GM23338 (cell line): Measurements from ENCODE around the gene TSPAN32. TPM values are rescaled to one million over a fixed set of nuclear protein-coding genes. Genes with fewer than 3 reads are reported as not detected.

Source experiments
- ATAC-seq: fragments of 200-7000 bp; cut with Tn5 transposase; 3 replicates; pipeline ENCODE4 v1.9.1; 2020
- DNase-seq: peaks from one replicate; pipeline ENCODE4 v3.0.0-alpha.2; 2015; ENCODE audit warnings: low spot score
- H2AFZ ChIP-seq: fragments of 200-600 bp; sonication (generic); 2 replicates; pipeline ENCODE4 v1.8.0; 2016; ENCODE audit warnings: antibody characterized with exemption, mild to moderate bottlenecking, moderate library complexity
- H3F3A ChIP-seq: fragments of 200-600 bp; sonication (generic); replicated peaks from 2 replicates; pipeline ENCODE4 v1.8.0; 2017; ENCODE audit warnings: antibody characterized with exemption, mixed run types, low read depth
- H3K27ac ChIP-seq: fragments of 200-600 bp; sonication (generic); 2 replicates; pipeline ENCODE4 v1.6.1; 2016; ENCODE audit warnings: low read depth
- H3K27me3 ChIP-seq: fragments of 200-600 bp; sonication (generic); 2 replicates; pipeline ENCODE4 v1.8.0; 2016; ENCODE audit warnings: mild to moderate bottlenecking, mixed run types, moderate library complexity; ENCODE audit not compliant: insufficient read depth
- H3K36me3 ChIP-seq: fragments of 200-600 bp; sonication (generic); 2 replicates; pipeline ENCODE4 v1.8.0; 2016; ENCODE audit warnings: mild to moderate bottlenecking; ENCODE audit not compliant: insufficient read depth
- H3K4me1 ChIP-seq: fragments of 200-600 bp; sonication (generic); 2 replicates; pipeline ENCODE4 v1.8.0; 2016; ENCODE audit warnings: mild to moderate bottlenecking, moderate library complexity; ENCODE audit not compliant: insufficient read depth
- H3K4me2 ChIP-seq: fragments of 200-600 bp; sonication (generic); 2 replicates; pipeline ENCODE4 v1.7.1; 2017; ENCODE audit warnings: mixed run types
- H3K4me3 ChIP-seq: fragments of 200-600 bp; sonication (generic); 2 replicates; pipeline ENCODE4 v1.6.1; 2016; ENCODE audit warnings: mixed run types
- H3K79me2 ChIP-seq: fragments of 200-600 bp; sonication (generic); replicated peaks from 2 replicates; pipeline ENCODE4 v1.8.0; 2017; ENCODE audit warnings: mild to moderate bottlenecking; ENCODE audit not compliant: insufficient read depth
- H3K9me2 ChIP-seq: fragments of 200-600 bp; sonication (generic); 2 replicates; pipeline ENCODE4 v1.8.0; 2017; ENCODE audit not compliant: insufficient read depth
- H4K20me1 ChIP-seq: fragments of 200-600 bp; sonication (generic); replicated peaks from 2 replicates; pipeline ENCODE4 v1.8.0; 2017; ENCODE audit warnings: mild to moderate bottlenecking; ENCODE audit not compliant: insufficient read depth
- H3K27ac Mint-ChIP-seq: 2 replicates; pipeline ENCODE4 v1.8.0; 2020; ENCODE audit warnings: inconsistent platforms, mild to moderate bottlenecking, moderate library complexity, mixed read lengths
- H3K27me3 Mint-ChIP-seq: 3 replicates; pipeline ENCODE4 v1.8.0; 2022; ENCODE audit warnings: low read depth, mild to moderate bottlenecking, moderate library complexity, mixed read lengths, inconsistent platforms; ENCODE audit not compliant: insufficient read depth, poor library complexity
- H3K36me3 Mint-ChIP-seq: 3 replicates; pipeline ENCODE4 v1.8.0; 2021; ENCODE audit warnings: low read depth, mild to moderate bottlenecking, inconsistent platforms, moderate library complexity, mixed read lengths
- H3K4me1 Mint-ChIP-seq: 3 replicates; pipeline ENCODE4 v1.8.0; 2020; ENCODE audit warnings: mild to moderate bottlenecking, inconsistent platforms, mixed read lengths
- H3K4me3 Mint-ChIP-seq: 3 replicates; pipeline ENCODE4 v1.8.0; 2021; ENCODE audit warnings: moderate library complexity, mild to moderate bottlenecking, inconsistent platforms, mixed read lengths
- H3K9me3 Mint-ChIP-seq: 3 replicates; pipeline ENCODE4 v1.8.0; 2020; ENCODE audit warnings: moderate library complexity, mild to moderate bottlenecking, inconsistent platforms, mixed read lengths
- CREB1 ChIP-seq: fragments of 250-450 bp; sonication (Bioruptor Pico); IDR thresholded peaks from 2 replicates; pipeline ENCODE4 v1.5.0; 2020; ENCODE audit warnings: low read depth, mild to moderate bottlenecking, moderate library complexity
- EZH2 ChIP-seq: fragments of 200-600 bp; sonication (generic); IDR thresholded peaks from one replicate; pipeline ENCODE4 v1.8.0; 2017; ENCODE audit warnings: antibody characterized with exemption, mild to moderate bottlenecking, low read depth; ENCODE audit not compliant: unreplicated experiment
- NANOG ChIP-seq: IDR thresholded peaks from 2 replicates; pipeline ENCODE4 v1.6.1; 2016; ENCODE audit warnings: antibody characterized with exemption, borderline replicate concordance
- POLR2AphosphoS5 ChIP-seq: IDR thresholded peaks from 2 replicates; pipeline ENCODE4 v1.6.1; 2016; ENCODE audit warnings: antibody characterized with exemption, low read depth
- REST ChIP-seq: IDR thresholded peaks from one replicate; pipeline ENCODE4 v1.6.1; 2018; ENCODE audit warnings: antibody characterized with exemption; ENCODE audit not compliant: unreplicated experiment
- ZNF462 ChIP-seq: fragments of 250-450 bp; sonication (Bioruptor Pico); IDR thresholded peaks from 2 replicates; pipeline ENCODE4 v1.5.0; 2020; ENCODE audit warnings: mild to moderate bottlenecking, moderate library complexity
- polyA plus RNA-seq: library from polyadenylated mRNA; unstranded; fragments of >200 nt; fragmentation: Nextera tagmentation; extraction: Ambion mirVana; gene quantifications from 2 replicates; pipeline ENCODE4 v1.2.1, GENCODE V29; 2016
- total RNA-seq: library from RNA; depleted of rRNA; stranded (reverse); fragments of >200 nt; shearing (Covaris generic); gene quantifications from 2 replicates; pipeline ENCODE4 v1.2.3, GENCODE V29; 2014
- TF ChIP-seq, protein P1 (sequence below), 2 experiments: fragments of 200-600 bp in 1 of 2; sonication (generic) in 1 of 2; conservative IDR thresholded peaks; 2 replicates each; pipeline versions ENCODE4 v1.5.1 to v1.6.1; 2016 to 2017; ENCODE audit warnings: antibody characterized with exemption in 2 of 2, low read depth in 2 of 2, mild to moderate bottlenecking in 2 of 2, moderate library complexity in 1 of 2

Gene TSPAN32
- total and polyA plus RNA-seq, 2 experiments from 2014 or later, result not detected

DNA sequence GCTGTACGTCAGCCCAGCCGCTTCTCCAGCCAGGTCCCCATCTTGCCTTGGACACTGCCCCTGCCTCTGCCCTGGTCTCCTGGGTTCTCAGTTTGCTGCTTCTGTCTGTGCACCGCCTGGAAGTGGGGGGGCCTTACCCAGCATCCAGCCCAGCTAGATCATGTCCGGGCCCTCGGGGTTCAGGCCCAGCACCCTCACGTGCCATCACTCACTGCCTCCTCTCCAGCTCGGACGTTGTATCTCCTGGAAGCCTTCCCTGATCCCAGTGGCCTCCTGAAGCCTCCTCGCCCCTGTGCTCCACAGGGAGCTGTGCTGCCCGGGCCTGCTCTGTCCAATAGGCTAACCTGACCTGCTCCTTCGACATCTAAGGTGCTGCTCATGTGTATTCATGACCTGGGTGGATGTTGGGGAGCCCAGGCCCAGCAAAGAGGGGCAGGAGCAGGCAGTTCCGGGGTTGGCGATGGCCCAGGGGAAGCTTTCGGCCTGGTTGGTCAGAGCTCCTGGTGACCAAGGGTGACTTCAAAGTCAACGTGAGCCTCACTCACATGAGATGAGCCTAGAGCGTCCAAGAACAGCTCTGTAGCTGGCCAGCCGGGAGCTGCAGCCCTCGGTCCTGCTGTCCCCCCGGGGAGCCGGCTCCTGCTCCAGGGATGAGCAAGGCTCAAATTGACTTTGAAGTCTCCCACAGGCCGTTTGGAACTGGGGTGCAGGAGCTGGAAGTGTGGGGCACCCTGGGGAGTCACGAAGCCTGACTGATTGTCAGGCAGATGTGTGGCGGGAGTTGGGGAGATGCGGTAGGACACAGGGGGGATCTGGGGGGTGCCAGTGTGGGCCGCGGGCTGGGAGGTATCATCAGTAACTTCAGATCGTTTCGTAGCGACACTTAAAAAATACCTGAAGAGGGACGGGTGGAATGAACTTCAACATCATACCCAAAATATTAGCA lies 26.2 kb upstream of the TSPAN32 start:
- no peak overlapping the region for H3K4me2 ChIP-seq
- peaks cover 7% of the 10 kb centered on the region; the same call in 2 of the 3 replicates for H3K9me3 Mint-ChIP-seq
- H3F3A ChIP-seq, result no peaks in the 10 kb centered on the region
- peaks cover 15% of the 10 kb centered on the region for H3K4me1 ChIP-seq
- no peaks in the 10 kb centered on the region for H3K36me3 Mint-ChIP-seq
- peaks cover 48% of the 10 kb centered on the region for H3K27me3 Mint-ChIP-seq
- H3K4me3 Mint-ChIP-seq, result no peak overlapping the region
- H3K36me3 ChIP-seq, result no peaks in the 10 kb centered on the region
- H3K79me2 ChIP-seq, result no peaks in the 10 kb centered on the region
- H2AFZ ChIP-seq, result no peak overlapping the region
- no peaks in the 10 kb centered on the region for H4K20me1 ChIP-seq
- DNase-seq (no peak), ATAC-seq (no peak)
- no peak overlapping the region for H3K4me3 ChIP-seq
- H3K27me3 ChIP-seq, result peaks cover 38% of the 10 kb centered on the region
- H3K4me1 Mint-ChIP-seq, result peaks cover 17% of the 10 kb centered on the region
- no peak overlapping the region for H3K27ac ChIP-seq
- TF ChIP-seq REST, result no peak
- TF ChIP-seq, protein P1, sequence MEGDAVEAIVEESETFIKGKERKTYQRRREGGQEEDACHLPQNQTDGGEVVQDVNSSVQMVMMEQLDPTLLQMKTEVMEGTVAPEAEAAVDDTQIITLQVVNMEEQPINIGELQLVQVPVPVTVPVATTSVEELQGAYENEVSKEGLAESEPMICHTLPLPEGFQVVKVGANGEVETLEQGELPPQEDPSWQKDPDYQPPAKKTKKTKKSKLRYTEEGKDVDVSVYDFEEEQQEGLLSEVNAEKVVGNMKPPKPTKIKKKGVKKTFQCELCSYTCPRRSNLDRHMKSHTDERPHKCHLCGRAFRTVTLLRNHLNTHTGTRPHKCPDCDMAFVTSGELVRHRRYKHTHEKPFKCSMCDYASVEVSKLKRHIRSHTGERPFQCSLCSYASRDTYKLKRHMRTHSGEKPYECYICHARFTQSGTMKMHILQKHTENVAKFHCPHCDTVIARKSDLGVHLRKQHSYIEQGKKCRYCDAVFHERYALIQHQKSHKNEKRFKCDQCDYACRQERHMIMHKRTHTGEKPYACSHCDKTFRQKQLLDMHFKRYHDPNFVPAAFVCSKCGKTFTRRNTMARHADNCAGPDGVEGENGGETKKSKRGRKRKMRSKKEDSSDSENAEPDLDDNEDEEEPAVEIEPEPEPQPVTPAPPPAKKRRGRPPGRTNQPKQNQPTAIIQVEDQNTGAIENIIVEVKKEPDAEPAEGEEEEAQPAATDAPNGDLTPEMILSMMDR (conservative IDR thresholded peaks at IDR 0.05; ENCODE audit: low read depth in 2 of 2), result no peak
- TF ChIP-seq NANOG, result no peak
- TF ChIP-seq POLR2AphosphoS5, result no peak
- no peak for TF ChIP-seq EZH2
- TF ChIP-seq CREB1, result no peak
- H3K9me2 ChIP-seq, result no peaks in the 10 kb centered on the region; the same call in 1 of the 2 replicates
- no peak overlapping the region for H3K27ac Mint-ChIP-seq

GRCh38 chr11:2276280-2277007 lies 25.4 kb upstream of the TSPAN32 start:
- no peaks in the 10 kb centered on the region for H3F3A ChIP-seq
- H3K36me3 ChIP-seq, result no peaks in the 10 kb centered on the region
- Mint-ChIP-seq H3K27me3 (peaks cover 42% of the 10 kb centered on the region), H3K27ac (no peak overlapping the region), H3K4me1 (peaks cover 17% of the 10 kb centered on the region), H3K4me3 (no peak overlapping the region), H3K9me3 (peaks cover 7% of the 10 kb centered on the region; the same call in 2 of the 3 replicates), H3K36me3 (no peaks in the 10 kb centered on the region)
- peaks cover 30% of the 10 kb centered on the region for H3K27me3 ChIP-seq
- no peak overlapping the region for H2AFZ ChIP-seq
- TF ChIP-seq POLR2AphosphoS5 (no peak), ZNF462 (no peak), NANOG (no peak)
- H3K4me1 ChIP-seq, result peaks cover 15% of the 10 kb centered on the region
- no peaks in the 10 kb centered on the region for H3K79me2 ChIP-seq
- H3K4me2 ChIP-seq, result no peak overlapping the region
- no peaks in the 10 kb centered on the region for H4K20me1 ChIP-seq
- no peaks in the 10 kb centered on the region; the same call in 1 of the 2 replicates for H3K9me2 ChIP-seq
- DNase-seq, result no peak
- H3K27ac ChIP-seq, result no peak overlapping the region
- no peak for ATAC-seq
- no peak overlapping the region for H3K4me3 ChIP-seq
